Erythroblast (primary cell): ENCODE results near the gene RELT.

Experiments
- DNase-seq, 2 experiments: peaks; one replicate each; lab custom pipeline; 2025; lab: John Stamatoyannopoulos, UW
- GATA1 ChIP-seq: IDR thresholded peaks from 2 replicates; pipeline ENCODE4 v1.6.1; 2011; ENCODE audit warnings: low read depth, mild to moderate bottlenecking, control low read depth, low read length, moderate library complexity
- POLR2A ChIP-seq: IDR thresholded peaks from 2 replicates; pipeline ENCODE4 v1.6.1; 2011; ENCODE audit warnings: mild to moderate bottlenecking, low read length

RELT gene

GRCh38 chr11:73395297-73396208, 19.4 kb downstream of the RELT start:
- no peak for TF ChIP-seq POLR2A
- no peak for TF ChIP-seq GATA1
- DNase-seq: no peak

GRCh38 chr11:73396251-73396930, 20.2 kb downstream of the RELT start:
- TF ChIP-seq POLR2A (no peak), GATA1 (no peak)
- no peak for DNase-seq

GRCh38 chr11:73396985-73397384, 20.8 kb downstream of the RELT start:
- TF ChIP-seq POLR2A (no peak), GATA1 (no peak)
- no peak for DNase-seq

DNA sequence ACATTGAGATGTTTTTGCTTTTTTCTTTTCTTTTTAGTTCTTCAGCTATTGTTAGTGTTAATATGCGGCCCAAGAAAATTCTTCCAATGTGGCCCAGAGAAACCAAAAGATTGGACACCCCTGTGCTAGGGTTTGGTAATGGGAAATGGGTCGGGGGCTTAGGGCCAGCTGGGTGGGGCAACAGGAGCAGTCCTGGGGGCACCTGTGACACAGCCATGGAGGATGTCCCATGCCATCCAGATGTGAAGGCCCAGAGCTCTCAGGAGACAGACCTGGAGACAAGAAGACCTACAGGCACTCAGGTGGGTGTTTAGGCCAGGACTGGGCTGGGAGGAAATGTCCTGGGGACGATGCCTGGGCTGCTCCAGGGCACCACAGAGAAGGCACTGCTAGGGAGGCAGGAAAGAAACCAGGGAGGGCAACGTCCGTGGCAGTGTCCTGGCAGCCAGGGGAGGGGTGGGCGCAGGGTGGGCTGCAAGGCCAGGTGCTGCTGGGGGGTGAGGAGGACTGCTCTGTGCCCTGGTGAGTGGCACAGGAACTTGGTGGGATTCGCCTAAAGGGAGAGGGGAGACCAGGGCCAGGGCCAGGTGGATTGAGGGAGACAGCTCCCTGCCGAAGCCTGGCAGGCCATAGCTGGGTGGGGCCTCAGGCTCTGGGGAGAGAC, 21.4 kb downstream of the RELT start:
- TF ChIP-seq POLR2A (no peak), GATA1 (no peak)
- DNase-seq: no peak

- no peak for DNase-seq
- TF ChIP-seq POLR2A (no peak), GATA1 (no peak)
Observed at GRCh38 chr11:73398132-73398526, 21.9 kb downstream of the RELT start.

GRCh38 chr11:73398721-73399120, 22.5 kb downstream of the RELT start:
- DNase-seq: no peak
- no peak for TF ChIP-seq GATA1
- TF ChIP-seq POLR2A: no peak

DNA sequence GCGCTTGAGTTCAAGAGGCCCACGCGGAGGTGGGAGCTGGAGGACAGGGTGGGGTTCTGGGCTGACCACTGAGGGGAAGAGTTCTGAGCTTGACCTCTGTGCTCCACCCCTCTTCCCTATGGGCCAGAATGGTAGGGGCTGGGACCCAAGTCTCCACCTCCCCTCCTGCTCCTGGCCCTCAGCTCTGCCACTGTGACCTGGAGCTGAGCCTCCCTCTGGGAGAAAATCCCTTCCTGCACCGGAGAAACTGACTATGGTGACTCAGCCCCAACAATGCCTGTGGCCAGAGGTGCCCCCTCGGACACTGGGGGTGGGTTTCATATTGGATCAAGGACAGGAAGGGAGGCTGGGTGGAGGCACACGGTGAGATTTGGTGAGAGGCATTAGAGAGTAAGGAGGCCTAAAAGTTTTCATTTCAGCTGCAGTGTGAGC, 23.0 kb downstream of the RELT start:
- DNase-seq: no peak
- TF ChIP-seq POLR2A: no peak
- TF ChIP-seq GATA1: no peak

- no peak for TF ChIP-seq POLR2A
- no peak for TF ChIP-seq GATA1
- DNase-seq: peak; percentile 24 to 46
Observed at GRCh38 chr11:73399636-73400035, 23.4 kb downstream of the RELT start.

DNA sequence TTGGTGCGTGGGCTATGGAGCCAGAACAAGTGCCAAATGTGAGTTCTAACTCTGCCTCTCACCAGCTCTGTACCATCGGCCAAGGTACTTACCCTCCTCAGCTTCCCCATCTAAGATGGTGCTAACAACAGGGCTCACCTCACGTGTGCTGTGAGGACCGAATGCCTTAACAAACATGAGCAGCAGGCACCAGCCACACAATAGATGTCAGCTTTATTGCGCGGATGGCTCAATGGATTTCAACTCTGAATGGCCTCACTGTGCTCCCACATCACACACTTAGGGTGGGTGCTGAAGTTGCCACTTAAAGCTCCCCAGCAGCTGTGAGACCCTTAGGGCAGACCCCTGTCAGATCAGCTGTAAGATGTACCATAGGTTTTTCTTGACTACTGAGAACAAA, 24.1 kb downstream of the RELT start:
- no peak for DNase-seq
- TF ChIP-seq POLR2A (no peak), GATA1 (no peak)

GRCh38 chr11:73401217-73401923, 25.2 kb downstream of the RELT start:
- no peak for DNase-seq
- TF ChIP-seq POLR2A (no peak), GATA1 (no peak)

GRCh38 chr11:73401924-73402833, 26.0 kb downstream of the RELT start:
- DNase-seq: no peak
- no peak for TF ChIP-seq GATA1
- TF ChIP-seq POLR2A: no peak

DNA sequence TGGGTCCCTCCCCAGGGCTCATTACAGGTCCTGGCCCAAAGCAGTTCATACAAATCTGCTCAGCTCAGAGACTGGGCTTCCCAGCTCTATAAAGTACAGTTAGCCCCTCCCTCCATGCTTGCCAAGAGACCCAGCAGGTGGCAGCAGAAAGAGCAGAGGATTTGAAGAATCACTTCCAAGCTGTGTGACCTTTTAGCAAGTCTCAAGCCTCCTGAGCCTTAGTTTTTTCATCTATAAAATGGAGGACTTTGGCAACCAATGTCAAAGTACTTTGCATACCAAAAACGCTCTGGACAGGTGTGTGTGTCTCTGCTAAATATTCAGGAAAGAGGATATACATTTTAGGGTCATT, 26.6 kb downstream of the RELT start:
- TF ChIP-seq POLR2A (no peak), GATA1 (no peak)
- peak; percentile 22 to 31 for DNase-seq
